GM13976 (cell line): ENCODE data around the gene SH3TC1.

ENCODE experiments used
- DNase-seq: peaks from one replicate; pipeline ENCODE4 v3.0.0; 2012; ENCODE audit warnings: low spot score
- in situ Hi-C: fragments of 300-500 bp; cut with MboI; formaldehyde crosslinking; loops from one replicate; pipeline ENCODE4 v1.12.0; 2022; ENCODE audit warnings: low sequenced_read_pairs, mixed read lengths, inconsistent platforms; ENCODE audit not compliant: unreplicated experiment
- TF ChIP-seq, protein P1 (sequence below): IDR thresholded peaks from 2 replicates; pipeline ENCODE4 v1.5.1; 2012; ENCODE audit warnings: borderline replicate concordance, mild to moderate bottlenecking; ENCODE audit not compliant: insufficient read depth; ENCODE audit errors: extremely low read depth, missing control alignments, control extremely low read depth

Gene SH3TC1

DNA sequence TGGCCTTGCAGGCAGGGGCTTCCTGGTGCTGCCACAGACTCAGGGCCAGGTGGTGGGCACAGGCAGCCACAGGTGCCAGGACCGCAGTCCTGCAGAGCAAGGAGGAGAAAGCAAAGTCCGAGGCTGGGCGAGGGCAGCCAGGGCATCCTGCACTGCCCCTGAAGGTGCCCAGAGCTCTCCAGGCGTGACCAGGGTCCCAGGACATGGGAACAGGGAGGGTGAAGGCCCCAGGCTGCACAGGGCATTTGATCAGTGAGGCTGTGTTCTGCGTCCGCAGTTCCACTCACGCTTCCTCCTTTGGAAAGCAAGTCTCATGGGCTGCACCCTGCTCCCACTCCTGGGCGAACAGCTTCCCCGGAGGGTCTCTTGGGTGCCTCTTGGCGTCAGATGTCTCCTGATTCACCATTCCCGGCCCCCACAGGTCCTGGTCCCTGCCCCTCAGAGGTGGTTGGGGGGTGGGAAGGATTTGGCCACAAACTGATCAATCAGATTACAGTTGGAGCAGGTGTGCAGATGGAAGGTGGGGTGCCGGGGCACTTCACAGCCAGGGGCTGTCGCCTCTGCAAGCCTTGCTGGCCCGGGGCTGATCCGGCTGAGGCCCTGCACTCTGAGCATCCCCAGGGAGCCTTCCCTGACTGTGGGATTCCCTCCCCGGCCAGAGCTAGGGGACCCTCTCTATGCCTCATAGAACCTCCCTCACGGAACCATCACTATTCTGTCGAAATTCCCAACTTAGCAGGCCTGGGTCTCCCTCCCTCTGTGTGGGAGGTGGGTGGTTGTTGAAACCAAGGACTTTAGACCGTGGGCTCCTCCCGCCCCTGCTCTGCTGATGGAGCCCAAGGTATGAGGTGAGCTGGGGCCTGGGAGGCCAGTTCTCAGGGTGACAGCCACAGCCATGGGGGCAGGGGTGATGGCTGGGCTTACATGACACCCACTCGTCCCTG, 3.3 kb downstream of the SH3TC1 start:
- in situ Hi-C loops: no loop called here
- peak; percentile 57 for DNase-seq
- TF ChIP-seq, protein P1, sequence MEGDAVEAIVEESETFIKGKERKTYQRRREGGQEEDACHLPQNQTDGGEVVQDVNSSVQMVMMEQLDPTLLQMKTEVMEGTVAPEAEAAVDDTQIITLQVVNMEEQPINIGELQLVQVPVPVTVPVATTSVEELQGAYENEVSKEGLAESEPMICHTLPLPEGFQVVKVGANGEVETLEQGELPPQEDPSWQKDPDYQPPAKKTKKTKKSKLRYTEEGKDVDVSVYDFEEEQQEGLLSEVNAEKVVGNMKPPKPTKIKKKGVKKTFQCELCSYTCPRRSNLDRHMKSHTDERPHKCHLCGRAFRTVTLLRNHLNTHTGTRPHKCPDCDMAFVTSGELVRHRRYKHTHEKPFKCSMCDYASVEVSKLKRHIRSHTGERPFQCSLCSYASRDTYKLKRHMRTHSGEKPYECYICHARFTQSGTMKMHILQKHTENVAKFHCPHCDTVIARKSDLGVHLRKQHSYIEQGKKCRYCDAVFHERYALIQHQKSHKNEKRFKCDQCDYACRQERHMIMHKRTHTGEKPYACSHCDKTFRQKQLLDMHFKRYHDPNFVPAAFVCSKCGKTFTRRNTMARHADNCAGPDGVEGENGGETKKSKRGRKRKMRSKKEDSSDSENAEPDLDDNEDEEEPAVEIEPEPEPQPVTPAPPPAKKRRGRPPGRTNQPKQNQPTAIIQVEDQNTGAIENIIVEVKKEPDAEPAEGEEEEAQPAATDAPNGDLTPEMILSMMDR: no peak

GRCh38 chr4:8203052-8203401, 3.9 kb downstream of the SH3TC1 start:
- DNase-seq: no peak
- TF ChIP-seq, protein P1: no peak
- in situ Hi-C loops: no loop called here

DNA sequence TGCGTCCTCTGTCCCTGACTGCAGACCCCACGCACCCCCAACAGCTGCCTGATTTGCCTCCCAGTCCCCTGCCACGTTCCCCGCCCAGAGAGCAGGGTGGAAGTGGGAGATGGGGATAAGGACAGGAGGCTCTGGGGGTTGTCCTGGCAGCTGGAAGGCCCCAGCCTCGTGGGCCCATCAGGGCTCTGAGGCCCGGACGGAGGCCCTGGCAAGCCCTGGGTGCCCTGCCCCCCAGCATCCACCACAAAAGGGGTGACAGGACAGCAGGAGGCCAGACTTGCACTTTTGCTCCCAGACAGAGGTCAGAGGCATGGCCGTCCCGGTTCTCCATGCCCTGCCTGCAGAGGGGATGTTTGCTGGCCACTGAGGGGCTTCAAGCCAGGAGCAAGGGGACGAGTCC, 4.7 kb downstream of the SH3TC1 start:
- DNase-seq: no peak
- TF ChIP-seq, protein P1: no peak
- in situ Hi-C loops: no loop called here

DNA sequence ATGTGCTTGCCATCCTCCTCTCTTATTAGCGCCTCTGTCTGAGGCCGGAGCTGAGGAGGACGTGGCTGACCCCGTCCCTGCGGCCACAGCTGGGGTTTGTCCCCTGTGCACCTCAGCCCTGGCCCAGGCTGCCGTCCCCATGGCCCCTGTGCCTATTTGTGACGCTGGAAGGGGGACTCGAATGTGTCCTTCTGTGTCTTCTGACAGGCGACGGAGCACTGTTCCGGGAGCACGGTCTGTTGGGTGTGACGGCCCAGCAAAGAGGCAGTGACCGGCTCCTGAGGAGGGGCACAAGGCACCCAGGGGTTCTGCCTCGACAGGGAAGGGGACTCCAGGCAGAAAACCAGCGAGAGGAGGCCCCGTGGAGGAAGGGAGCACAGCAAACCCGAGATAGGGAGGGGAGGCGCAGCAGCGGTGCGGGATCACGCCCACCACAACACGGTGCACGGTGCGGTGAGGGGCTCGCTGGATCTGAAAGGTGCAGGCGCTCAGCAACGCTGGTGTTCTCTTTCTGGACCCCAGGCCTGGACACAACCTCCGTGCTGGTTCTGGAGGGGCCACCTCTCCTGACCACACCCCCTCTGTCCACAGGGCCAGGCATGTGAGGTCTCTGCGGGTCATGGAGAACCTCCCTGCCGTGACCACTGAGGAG, 5.6 kb downstream of the SH3TC1 start:
- TF ChIP-seq, protein P1: no peak
- in situ Hi-C loops: no loop called here
- DNase-seq: no peak

DNA sequence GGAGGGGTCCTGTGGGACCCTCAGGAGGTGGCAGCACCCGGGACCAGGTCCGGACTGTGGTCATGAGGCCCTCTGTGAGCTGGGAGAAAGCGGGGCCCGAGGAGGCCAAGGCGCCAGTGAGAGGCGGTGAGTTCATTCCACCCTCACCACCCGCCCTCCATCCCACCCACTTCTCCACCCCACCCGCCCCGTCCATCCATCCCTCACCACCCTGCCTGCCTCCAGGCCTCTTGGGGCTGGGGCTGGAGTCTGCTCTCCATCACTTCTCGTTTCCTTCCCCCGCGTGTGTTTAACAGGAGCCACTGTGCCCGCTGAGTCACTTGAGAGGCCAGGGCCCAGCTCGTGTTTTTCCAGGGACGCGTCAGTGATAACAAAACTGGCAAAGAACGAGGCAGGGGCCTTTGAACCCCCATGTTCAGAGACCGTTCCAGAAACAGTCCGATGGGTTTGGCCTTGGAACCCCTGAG, 6.2 kb downstream of the SH3TC1 start:
- DNase-seq: no peak
- in situ Hi-C loops: no loop called here
- TF ChIP-seq, protein P1: no peak

DNA sequence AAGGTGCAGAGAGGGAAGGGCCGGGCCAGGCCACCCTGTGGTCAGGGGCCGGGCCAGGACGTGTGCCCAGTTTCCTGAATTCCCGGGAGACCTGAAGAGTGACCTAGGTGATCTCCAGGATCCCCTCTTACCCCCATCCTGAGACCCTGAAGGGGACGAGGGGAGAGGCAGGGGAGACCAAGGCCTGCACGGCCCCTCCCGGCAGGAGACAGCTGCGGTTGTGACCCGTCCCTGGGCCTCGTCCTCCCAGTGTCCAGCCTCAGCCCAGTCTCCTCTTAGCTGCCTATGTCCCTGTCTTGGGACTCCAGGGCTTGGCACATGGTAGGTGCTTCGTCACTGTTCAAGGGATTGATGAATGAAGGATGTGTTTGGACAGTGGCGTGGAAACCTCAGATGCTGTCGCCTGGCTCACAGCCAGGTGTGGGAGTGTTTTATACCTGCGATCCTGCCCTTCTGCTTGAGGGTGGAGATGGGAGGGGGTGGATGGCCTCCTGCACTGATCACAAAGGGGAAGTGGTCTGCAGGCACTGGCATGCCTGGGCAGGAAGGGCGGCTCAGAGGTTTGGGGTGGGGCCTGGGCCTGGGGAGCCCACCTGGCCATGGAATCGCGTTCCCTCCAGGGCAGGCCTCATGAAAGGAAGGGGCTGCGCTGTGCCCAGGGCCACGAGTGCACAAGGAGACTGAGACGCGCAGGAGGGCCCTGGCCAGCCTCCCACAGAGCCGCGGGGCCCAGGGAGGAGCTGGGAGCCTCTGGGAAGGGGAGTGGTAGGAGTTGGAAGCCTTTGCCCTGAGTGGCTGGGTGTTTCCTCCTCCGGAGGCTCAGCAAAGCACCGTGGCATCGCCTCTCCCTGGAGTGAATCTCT, 6.9 kb downstream of the SH3TC1 start:
- in situ Hi-C loops: no loop called here
- DNase-seq: no peak
- TF ChIP-seq, protein P1: no peak
